ENCODE data around the gene DNA2.
"Not testable (repeated sequence)": the region's sequence is repeated elsewhere in the genome, so short reads cannot be mapped to it uniquely, and the experiment has no call there.

DNA2 gene

GRCh38 chr10:68461032-68461431 is 10.7 kb downstream of the DNA2 start:
- DNase-seq (ENCODE audit: low read depth in 2 of 2, low spot score in 1 of 2), result no peak

GRCh38 chr10:68449698-68450097 is 22.1 kb downstream of the DNA2 start:
- DNase-seq (ENCODE audit: low read depth in 2 of 2, low spot score in 1 of 2), result not testable (repeated sequence)

GRCh38 chr10:68446179-68446578 is 25.6 kb downstream of the DNA2 start:
- no peak for DNase-seq (ENCODE audit: low read depth in 2 of 2, low spot score in 1 of 2)

- no peak for DNase-seq (ENCODE audit: low read depth in 2 of 2, low spot score in 1 of 2)
These were observed 28.8 kb downstream of the DNA2 start for GRCh38 chr10:68442971-68443370.

GRCh38 chr10:68440898-68441297 is 30.9 kb downstream of the DNA2 start:
- DNase-seq (ENCODE audit: low read depth in 2 of 2, low spot score in 1 of 2), result no peak

- DNase-seq (ENCODE audit: low read depth in 2 of 2, low spot score in 1 of 2), result no peak
These were observed 36.0 kb downstream of the DNA2 start for GRCh38 chr10:68435803-68436202.

GRCh38 chr10:68434657-68435056 is 37.1 kb downstream of the DNA2 start:
- DNase-seq (ENCODE audit: low read depth in 2 of 2, low spot score in 1 of 2), result no peak

- DNase-seq (ENCODE audit: low read depth in 2 of 2, low spot score in 1 of 2), result no peak
These were observed 43.2 kb downstream of the DNA2 start for GRCh38 chr10:68428396-68429104.

- no peak for DNase-seq (ENCODE audit: low read depth in 2 of 2, low spot score in 1 of 2)
These were observed 47.2 kb downstream of the DNA2 start for GRCh38 chr10:68424454-68425014.

GRCh38 chr10:68423522-68423921 is 48.3 kb downstream of the DNA2 start:
- DNase-seq (ENCODE audit: low read depth in 2 of 2, low spot score in 1 of 2), result peak; percentile 6 to 19

GRCh38 chr10:68419376-68419775 is 52.4 kb downstream of the DNA2 start:
- DNase-seq (ENCODE audit: low read depth in 2 of 2, low spot score in 1 of 2), result no peak

- no peak for DNase-seq (ENCODE audit: low read depth in 2 of 2, low spot score in 1 of 2)
These were observed 62.8 kb downstream of the DNA2 start for GRCh38 chr10:68408898-68409518.

GRCh38 chr10:68406815-68407548 is 64.8 kb downstream of the DNA2 start, which contains the start of gene RUFY2:
Gene RUFY2, minus strand, starts transcription at chr10:68407277. Its CDS starts 88 bp downstream, at chr10:68407189.
- DNase-seq (ENCODE audit: low read depth in 2 of 2, low spot score in 1 of 2), result peak; percentile 50 to 58

GRCh38 chr10:68406111-68406814 is 65.5 kb downstream of the DNA2 start:
- DNase-seq (ENCODE audit: low read depth in 2 of 2, low spot score in 1 of 2), result no peak

GRCh38 chr10:68403701-68404100 is 68.1 kb downstream of the DNA2 start:
- DNase-seq (ENCODE audit: low read depth in 2 of 2, low spot score in 1 of 2), result no peak

GRCh38 chr10:68402276-68402675 is 69.5 kb downstream of the DNA2 start:
- no peak for DNase-seq (ENCODE audit: low read depth in 2 of 2, low spot score in 1 of 2)

- no peak for DNase-seq (ENCODE audit: low read depth in 2 of 2, low spot score in 1 of 2)
These were observed 74.8 kb downstream of the DNA2 start for GRCh38 chr10:68397005-68397404.

- DNase-seq (ENCODE audit: low read depth in 2 of 2, low spot score in 1 of 2), result no peak
These were observed 86.0 kb downstream of the DNA2 start for GRCh38 chr10:68385740-68386139.

GRCh38 chr10:68371604-68372003 is 100.2 kb downstream of the DNA2 start:
- no peak for DNase-seq (ENCODE audit: low read depth in 2 of 2, low spot score in 1 of 2)

- no peak for DNase-seq (ENCODE audit: low read depth in 2 of 2, low spot score in 1 of 2)
These were observed 104.7 kb downstream of the DNA2 start for GRCh38 chr10:68367121-68367520.

GRCh38 chr10:68366600-68366999 is 105.2 kb downstream of the DNA2 start:
- no peak for DNase-seq (ENCODE audit: low read depth in 2 of 2, low spot score in 1 of 2)
